ENCODE measurements around the gene ZNF385D.

ZNF385D gene

GRCh38 chr3:21621181-21621651 lies 129.8 kb downstream of the ZNF385D start:
- no peak for FAIRE-seq
- no peak for DNase-seq (ENCODE audit: insufficient read length, low spot score)
- TF ChIP-seq CTCF (IDR thresholded peaks at IDR 0.05; ENCODE audit: insufficient read depth, missing control alignments) = no peak

GRCh38 chr3:21620511-21621155 lies 130.4 kb downstream of the ZNF385D start:
- FAIRE-seq = no peak
- no peak for DNase-seq (ENCODE audit: insufficient read length, low spot score)
- TF ChIP-seq CTCF (IDR thresholded peaks at IDR 0.05; ENCODE audit: insufficient read depth, missing control alignments) = no peak

DNA sequence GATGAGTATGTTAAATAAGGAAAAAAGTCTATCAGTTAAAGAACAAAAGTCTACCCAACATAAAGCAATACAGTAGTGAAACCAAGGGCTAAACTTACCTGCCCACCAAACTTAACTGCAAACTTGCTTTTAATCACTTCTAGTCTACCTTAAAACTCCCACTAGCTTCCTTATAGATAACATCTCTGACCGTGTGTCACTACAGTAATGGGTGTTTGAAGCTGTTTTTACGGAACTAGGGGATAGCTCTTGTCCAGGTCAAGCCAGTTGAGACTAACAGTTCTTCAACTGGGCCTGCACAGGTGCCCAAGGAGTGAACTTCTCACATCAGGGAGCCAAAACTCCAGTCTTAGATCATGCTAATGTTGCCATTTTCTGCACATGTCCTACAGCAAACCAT lies 132.3 kb downstream of the ZNF385D start:
- no peak for FAIRE-seq
- DNase-seq (ENCODE audit: insufficient read length, low spot score) = no peak
- no peak for TF ChIP-seq CTCF (IDR thresholded peaks at IDR 0.05; ENCODE audit: insufficient read depth, missing control alignments)

- FAIRE-seq (no peak), DNase-seq (ENCODE audit: insufficient read length, low spot score) (no peak)
- TF ChIP-seq CTCF (IDR thresholded peaks at IDR 0.05; ENCODE audit: insufficient read depth, missing control alignments) = no peak
These were observed 137.5 kb downstream of the ZNF385D start for GRCh38 chr3:21613372-21614070.

GRCh38 chr3:21601178-21601577 lies 149.8 kb downstream of the ZNF385D start:
- no peak for TF ChIP-seq CTCF (IDR thresholded peaks at IDR 0.05; ENCODE audit: insufficient read depth, missing control alignments)
- FAIRE-seq (no peak), DNase-seq (ENCODE audit: insufficient read length, low spot score) (no peak)

GRCh38 chr3:21599890-21600289 lies 151.1 kb downstream of the ZNF385D start:
- FAIRE-seq (no peak), DNase-seq (ENCODE audit: insufficient read length, low spot score) (no peak)
- TF ChIP-seq CTCF (IDR thresholded peaks at IDR 0.05; ENCODE audit: insufficient read depth, missing control alignments) = no peak

- FAIRE-seq (no peak), DNase-seq (ENCODE audit: insufficient read length, low spot score) (no peak)
- no peak for TF ChIP-seq CTCF (IDR thresholded peaks at IDR 0.05; ENCODE audit: insufficient read depth, missing control alignments)
These were observed 158.2 kb downstream of the ZNF385D start for GRCh38 chr3:21592828-21593227.
